DMS79 (cell line): ENCODE data around the gene MB.
A peak's percentile ranks its signal among the peaks of the same experiment; 100 is the strongest.

ENCODE experiments used
- DNase-seq: peaks from one replicate; lab custom pipeline; 2025; lab: John Stamatoyannopoulos, UW

Gene MB

GRCh38 chr22:35593891-35594470 lies 23.1 kb downstream of the MB start:
- no peak for DNase-seq

- DNase-seq = no peak
Observed at GRCh38 chr22:35593071-35593890, 23.8 kb downstream of the MB start.

DNA sequence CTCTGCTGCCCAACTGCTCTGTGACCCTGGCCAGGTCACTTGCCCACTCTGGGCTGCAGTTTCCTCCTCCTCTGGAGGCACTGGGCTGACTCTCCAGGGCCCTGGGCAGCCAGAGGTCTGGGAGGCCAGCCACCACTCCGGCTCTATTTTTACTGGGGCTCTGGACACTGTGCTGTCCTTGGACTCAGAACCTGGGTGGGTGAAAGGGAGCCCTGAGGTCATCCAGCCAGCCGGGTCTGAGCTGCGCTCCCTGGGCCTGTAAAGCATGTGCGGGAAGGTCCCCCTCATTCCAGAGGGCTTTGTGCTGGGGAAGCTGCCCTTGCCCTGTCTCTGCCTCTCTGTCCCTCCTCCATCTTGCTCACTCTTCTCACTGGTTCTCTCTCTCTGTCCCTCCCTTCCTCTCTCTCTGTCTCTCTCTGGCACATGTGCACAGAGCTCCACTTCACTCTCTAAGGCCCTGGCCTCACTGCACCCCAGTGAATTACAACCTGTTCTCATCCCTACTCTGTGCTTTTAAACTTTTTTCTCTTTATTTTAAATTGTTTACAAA lies 24.6 kb downstream of the MB start:
- DNase-seq = no peak

DNA sequence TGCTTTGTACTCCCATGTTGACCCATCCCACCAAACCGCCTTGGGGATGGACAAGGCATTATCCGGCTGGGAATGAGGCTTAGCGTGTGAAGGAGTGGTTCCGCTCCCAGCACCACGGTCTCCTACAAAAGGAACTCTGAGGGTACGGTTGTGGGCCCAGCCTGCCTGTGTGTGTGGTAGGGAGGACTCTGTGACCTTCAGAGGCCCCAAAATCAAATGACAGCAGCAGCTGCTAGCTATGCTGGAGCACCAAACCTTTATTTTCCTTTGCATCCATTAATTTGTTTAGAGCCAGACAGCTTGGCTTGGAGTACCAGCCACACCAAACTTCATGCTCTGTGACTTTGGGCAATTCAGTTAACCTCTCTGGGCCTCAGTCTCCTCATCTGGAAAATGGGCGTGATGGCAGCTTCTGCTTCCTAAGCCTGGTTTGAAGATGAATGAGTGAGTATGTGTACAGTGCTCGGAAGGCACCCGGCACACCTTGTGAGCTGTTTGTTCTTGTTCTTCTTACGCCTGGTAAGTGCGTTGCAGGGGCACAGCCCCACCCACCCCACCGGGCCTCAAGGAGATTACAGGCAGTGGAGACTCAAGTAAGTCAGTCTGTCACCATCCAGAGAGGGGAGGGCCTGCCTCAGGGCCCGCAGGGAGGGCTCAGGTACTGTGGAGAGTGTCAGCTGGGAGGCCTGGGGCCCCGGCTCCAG lies 25.3 kb downstream of the MB start:
- no peak for DNase-seq

GRCh38 chr22:35590634-35591295 lies 26.4 kb downstream of the MB start:
- no peak for DNase-seq

DNA sequence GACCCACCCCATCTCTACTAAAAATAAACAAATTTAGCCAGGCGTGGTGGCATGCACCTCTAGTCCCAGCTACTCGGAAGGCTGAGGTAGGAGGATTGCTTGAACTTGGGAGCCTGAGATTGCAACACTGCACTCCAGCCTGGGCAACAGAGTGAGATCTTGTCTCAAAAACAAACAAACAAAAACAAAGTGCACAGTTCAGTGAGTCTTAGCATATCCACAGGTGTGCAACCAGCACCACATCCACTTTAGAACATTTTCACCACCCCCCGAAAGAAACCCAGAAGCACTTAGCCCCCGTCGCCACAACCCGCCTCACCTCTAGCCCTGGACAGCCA lies 27.4 kb downstream of the MB start:
- DNase-seq = no peak

DNA sequence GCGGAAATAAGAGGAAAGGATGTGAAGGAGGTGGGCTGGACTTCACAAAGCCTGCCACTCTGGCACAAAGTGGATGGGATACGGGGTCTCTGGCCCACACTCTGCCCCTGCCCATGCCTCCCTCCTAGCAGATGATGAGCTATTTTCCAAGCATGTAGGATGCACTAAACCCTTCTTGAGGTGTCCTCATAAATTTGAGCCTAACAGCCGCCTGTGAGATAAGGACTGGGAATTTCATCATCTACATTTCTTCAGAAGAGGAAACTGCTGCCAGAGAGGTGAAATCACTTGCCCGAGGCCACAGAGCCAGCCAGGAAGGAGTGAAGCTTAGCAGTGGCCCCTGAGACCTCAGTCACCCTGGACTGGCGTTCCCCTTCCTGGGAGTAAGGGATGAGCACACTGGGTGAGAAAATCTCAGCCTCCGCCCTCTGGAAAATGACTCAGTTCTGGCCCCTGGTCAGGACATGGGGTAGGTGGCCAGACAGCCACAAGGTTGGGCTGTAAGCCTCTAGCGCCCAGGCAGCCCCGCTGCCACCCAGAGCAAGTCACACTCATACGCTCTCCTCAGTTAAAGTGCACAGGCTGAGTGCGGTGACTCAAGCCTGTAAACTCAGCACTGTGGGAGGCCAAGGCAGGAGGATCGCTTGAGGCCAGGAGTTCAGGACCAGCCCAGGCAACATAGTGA lies 27.9 kb downstream of the MB start:
- DNase-seq = no peak

GRCh38 chr22:35587896-35588295 lies 29.2 kb downstream of the MB start:
- no peak for DNase-seq

DNA sequence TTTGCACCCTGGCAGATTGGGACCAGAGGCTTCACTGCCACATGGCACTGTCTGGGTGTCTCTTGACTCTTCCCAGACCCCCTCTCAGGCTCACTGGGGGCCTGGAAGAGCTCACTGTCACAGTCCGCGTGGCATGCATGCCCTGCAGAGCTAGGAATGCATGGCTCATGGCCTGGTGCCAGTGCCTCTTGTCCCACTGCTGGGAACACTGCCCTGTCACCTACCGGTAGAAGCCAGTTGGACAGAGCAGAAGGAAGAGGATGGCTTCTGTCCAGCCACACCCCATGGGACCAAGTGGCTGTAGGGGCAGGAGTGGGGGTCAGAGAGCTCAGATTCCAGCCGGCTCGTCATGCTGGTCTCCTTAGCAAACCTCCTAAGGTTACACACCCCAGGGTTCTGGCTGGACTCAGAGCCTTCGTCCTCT lies 29.7 kb downstream of the MB start:
- peak; percentile 7 for DNase-seq

DNA sequence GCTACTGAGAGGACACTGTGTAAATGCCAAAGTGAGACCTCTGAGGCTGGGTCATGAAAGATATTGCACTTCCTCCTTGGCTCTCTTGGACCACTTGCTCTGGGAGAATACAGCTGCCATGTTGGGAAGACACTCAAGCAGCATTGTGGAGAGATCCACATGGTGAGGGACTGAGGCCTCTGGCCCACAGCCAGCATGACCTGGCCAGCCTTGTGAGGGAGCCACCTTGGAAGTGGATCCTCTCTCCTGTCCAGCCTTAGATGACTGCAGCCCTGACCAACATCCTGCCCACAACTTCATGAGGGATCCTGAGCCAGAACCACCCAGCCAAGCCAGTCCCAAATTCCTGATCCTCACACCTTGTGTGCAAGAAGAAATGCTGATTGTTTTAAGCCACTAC lies 30.4 kb downstream of the MB start:
- DNase-seq = no peak

DNA sequence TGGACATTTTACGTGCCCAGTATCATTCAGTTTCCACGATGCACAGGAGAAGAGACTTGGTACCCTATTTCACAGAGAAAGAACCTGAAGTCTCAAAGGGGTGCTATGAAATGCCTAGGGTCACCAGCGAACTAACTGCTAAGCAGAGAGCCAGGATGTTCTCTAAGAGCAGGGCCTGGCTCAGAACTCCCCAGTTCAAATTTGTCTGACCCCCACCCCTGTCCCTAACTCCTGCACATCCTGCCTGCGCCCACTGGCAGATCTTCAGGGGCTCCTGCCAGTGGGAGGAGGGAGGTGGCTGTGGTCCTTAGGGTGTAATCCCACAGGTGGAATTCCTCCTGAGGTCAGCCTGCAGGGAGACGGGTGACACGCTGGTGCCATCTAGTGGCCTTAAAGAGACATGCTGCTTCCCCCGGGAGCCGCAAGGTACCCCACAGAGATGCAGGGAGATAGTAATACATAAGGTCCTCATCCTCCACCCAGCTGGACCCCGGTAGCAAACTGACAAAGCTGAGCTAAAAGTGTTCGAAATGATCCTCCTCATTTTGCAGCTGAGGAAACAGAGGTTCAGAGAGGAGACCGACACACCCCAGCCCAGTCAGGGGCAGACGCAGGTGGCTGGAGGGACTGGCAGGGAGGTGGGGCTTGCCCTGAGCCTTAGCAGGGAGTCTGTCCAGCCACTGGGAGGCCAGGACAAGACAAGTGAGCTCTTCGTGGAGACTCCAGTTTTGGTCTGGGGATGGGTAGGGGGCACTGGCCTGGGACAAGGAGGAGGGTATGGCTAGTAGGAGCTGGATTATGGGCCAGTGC lies 34.1 kb downstream of the MB start:
- DNase-seq = peak; percentile 23

- no peak for DNase-seq
Observed at GRCh38 chr22:35582218-35582860, 34.8 kb downstream of the MB start.

DNA sequence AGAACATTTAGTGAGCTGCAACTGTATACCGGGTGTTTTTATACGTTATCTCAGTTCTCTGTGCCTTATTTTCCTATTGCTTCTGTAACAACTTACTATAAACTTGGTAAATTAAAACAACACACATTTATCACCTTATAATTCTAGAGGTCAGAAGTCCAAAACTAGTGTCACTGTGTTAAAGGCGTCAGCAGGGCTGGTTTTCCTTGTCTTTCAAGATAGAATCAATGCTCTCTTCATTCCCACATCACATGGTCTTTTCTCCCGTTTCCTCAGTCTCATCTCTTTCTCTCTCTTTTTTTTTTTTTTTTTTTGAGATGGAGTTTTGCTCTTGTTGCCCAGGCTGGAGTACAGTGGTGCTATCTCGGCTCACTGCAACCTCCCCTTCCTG lies 36.1 kb downstream of the MB start:
- no peak for DNase-seq

DNA sequence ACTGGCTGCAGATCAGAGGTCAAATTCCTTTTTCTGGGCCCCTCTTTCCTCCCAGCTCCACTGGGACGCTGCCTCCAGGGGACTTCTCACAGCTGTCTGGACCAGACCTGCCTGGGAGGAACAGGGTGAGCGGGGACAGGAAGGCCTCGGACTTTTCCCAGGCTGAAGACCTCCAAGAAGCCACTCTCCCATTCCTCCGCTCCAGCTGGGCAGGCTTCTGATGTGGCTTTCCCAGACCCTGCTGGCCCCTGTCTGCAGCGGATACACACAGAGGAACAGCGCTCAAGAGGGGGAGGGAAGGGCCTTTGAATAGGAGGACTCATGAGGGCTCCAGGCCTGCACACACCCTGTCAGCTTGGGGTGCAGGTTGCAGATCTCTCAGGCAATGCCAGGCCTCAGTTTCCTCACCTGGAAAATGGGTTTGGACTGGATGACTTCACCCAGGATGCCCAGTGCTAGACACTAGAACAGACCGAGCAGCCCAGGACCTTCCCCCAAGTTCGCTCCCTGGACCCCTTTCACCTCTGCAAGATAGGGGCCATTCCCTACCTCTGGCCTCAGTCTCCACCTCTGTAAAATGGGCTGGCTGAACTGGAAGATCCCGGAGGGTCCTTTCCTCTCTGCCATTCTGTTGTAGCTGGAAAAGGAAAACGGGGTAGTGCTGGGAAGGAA lies 36.6 kb downstream of the MB start:
- DNase-seq = no peak

GRCh38 chr22:35578836-35579575 lies 38.1 kb downstream of the MB start:
- DNase-seq = no peak

DNA sequence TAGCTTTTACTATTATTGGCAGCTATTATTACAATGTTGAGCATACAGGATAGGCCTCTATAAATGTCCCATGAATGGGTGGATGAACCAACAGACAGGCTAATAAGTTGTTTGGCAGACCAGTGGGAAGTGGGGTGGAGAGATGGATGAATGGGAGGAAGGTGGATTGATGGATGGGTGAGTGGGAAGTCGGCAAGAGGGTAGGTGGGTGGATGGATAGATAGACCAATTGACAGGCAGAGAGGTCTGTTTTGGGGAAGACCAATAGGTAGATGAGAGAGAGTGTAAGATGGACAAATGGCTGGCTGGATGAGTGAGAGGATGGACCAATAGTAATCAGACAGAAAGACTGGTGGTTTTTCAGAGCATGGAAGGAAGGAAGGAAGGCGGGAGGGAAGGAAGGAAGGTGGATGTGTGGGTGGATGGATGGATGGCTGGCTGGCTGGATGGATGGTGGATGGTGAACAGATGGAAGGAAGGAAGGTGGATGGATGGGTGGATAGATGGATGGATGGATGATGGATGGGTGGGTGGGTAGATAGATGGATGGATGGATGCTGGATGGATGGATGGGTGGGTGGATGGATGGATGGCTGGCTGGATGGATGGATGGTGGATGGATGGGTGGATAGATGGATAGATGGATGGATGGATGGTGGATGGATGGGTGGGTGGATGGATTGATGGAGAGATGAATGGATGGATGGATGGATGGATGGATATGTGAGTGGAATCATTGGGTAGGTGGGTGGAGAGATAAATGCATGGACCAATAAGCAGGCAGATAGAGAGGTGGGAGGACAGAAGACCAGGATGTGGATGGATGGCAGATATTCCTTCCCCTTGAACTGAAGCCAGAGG lies 39.1 kb downstream of the MB start:
- no peak for DNase-seq

- DNase-seq = no peak
Observed at GRCh38 chr22:35576671-35577070, 40.5 kb downstream of the MB start.

GRCh38 chr22:35575116-35575748 lies 41.9 kb downstream of the MB start:
- DNase-seq = no peak
